NCI-H2029 (cell line): Measurements from ENCODE around the gene MUC22.
A peak's percentile ranks its signal among the peaks of the same experiment; 100 is the strongest.
"Not testable (repeated sequence)": the region's sequence is repeated elsewhere in the genome, so short reads cannot be mapped to it uniquely, and the experiment has no call there.

Experiments used
- DNase-seq: peaks from one replicate; lab custom pipeline; 2025; lab: John Stamatoyannopoulos, UW

MUC22 gene

GRCh38 chr6:31038559-31038958 lies 28.3 kb downstream of the MUC22 start:
- no peak for DNase-seq

GRCh38 chr6:31040801-31041200 lies 30.5 kb downstream of the MUC22 start:
- DNase-seq: no peak

- DNase-seq: no peak
Measured at GRCh38 chr6:31041372-31041974, 31.2 kb downstream of the MUC22 start.

- no peak for DNase-seq
Measured at GRCh38 chr6:31042806-31043205, 32.5 kb downstream of the MUC22 start.

- no peak for DNase-seq
Measured at GRCh38 chr6:31048099-31048498, 37.8 kb downstream of the MUC22 start.

GRCh38 chr6:31049518-31049917 lies 39.2 kb downstream of the MUC22 start:
- no peak for DNase-seq

- DNase-seq: not testable (repeated sequence)
Measured at GRCh38 chr6:31053187-31053586, 42.9 kb downstream of the MUC22 start.

GRCh38 chr6:31053873-31054272 lies 43.6 kb downstream of the MUC22 start:
- DNase-seq: no peak

GRCh38 chr6:31055441-31055840 lies 45.2 kb downstream of the MUC22 start:
- DNase-seq: no peak

- DNase-seq: no peak
Measured at GRCh38 chr6:31057426-31058003, 47.2 kb downstream of the MUC22 start.

- no peak for DNase-seq
Measured at GRCh38 chr6:31058128-31058894, 48.0 kb downstream of the MUC22 start.

GRCh38 chr6:31060145-31060544 lies 49.9 kb downstream of the MUC22 start:
- no peak for DNase-seq

- DNase-seq: no peak
Measured at GRCh38 chr6:31063906-31064435, 53.7 kb downstream of the MUC22 start.

- DNase-seq: no peak
Measured at GRCh38 chr6:31065556-31065955, 55.3 kb downstream of the MUC22 start.

GRCh38 chr6:31067028-31067427 lies 56.8 kb downstream of the MUC22 start:
- DNase-seq: not testable (repeated sequence)

- not testable (repeated sequence) for DNase-seq
Measured at GRCh38 chr6:31067891-31068668, 57.8 kb downstream of the MUC22 start.

- peak; percentile 71 for DNase-seq
Measured at GRCh38 chr6:31068669-31069340, 58.5 kb downstream of the MUC22 start.

- no peak for DNase-seq
Measured at GRCh38 chr6:31070711-31071197, 60.5 kb downstream of the MUC22 start.

- DNase-seq: no peak
Measured at GRCh38 chr6:31074401-31074800, 64.1 kb downstream of the MUC22 start.

- DNase-seq: no peak
Measured at GRCh38 chr6:31075528-31075927, 65.3 kb downstream of the MUC22 start.

- DNase-seq: no peak
Measured at GRCh38 chr6:31076611-31077010, 66.3 kb downstream of the MUC22 start.
